Right ventricle myocardium superior (tissue), 1 donor: Measurements from ENCODE around the gene CT45A5. TPM values are rescaled to one million over a fixed set of nuclear protein-coding genes. Genes with fewer than 3 reads are reported as not detected.
"Not testable (repeated sequence)": the region's sequence is repeated elsewhere in the genome, so short reads cannot be mapped to it uniquely, and the experiment has no call there.

Experiments
- ATAC-seq: fragments of 200-7000 bp; cut with Tn5 transposase; one replicate; pipeline ENCODE4 v1.9.1; 2020; ENCODE audit warnings: mild to moderate bottlenecking; ENCODE audit not compliant: poor library complexity
- DNase-seq: peaks from one replicate; pipeline ENCODE4 v3.0.0-alpha.2; 2020
- intact Hi-C: fragments of 100-400 bp; cut with DNase I; formaldehyde crosslinking; loops from one replicate; pipeline ENCODE4 v1.11.2; 2022
- long read RNA-seq: library from polyadenylated mRNA; unstranded; transcript quantifications from one replicate; pipeline ENCODE4 v2.0.0, GENCODE V29; 2021
- total RNA-seq: library from RNA; stranded (reverse); fragmentation: NEBNext Ultra II Directional; extraction: Animal tissue kit (Norgen Biotek cat#: 25700); gene quantifications from one replicate; pipeline ENCODE4 v1.2.1, GENCODE V29; 2021
- donor health status: DM: no; HTN: yes; CAD: no; lungs with severe emphysema.

CT45A5 gene
- total RNA-seq: not detected
- long read RNA-seq: 0 reads

GRCh38 chrX:135785403-135785802 is at the start of gene CT45A5:
Gene CT45A5 (minus strand): TSS chrX:135785503. CDS start chrX:135781729, 3,774 bp downstream.
- intact Hi-C loops, DNase-seq, ATAC-seq: not testable (repeated sequence)

GRCh38 chrX:135819912-135820311 is 34.6 kb upstream of the CT45A5 start, which contains the start of gene CT45A2:
Gene CT45A2 (minus strand): TSS chrX:135820012. CDS start chrX:135816265, 3,747 bp downstream.
- DNase-seq, intact Hi-C loops, ATAC-seq: not testable (repeated sequence)

GRCh38 chrX:135802687-135803086 is 17.4 kb upstream of the CT45A5 start, which contains the start of gene CT45A6:
Gene CT45A6 (minus strand): TSS chrX:135802787. CDS start chrX:135798993, 3,794 bp downstream.
- intact Hi-C loops, ATAC-seq, DNase-seq: not testable (repeated sequence)

GRCh38 chrX:135768091-135768490 is 17.2 kb downstream of the CT45A5 start, which contains the start of gene CT45A3:
Gene CT45A3 (minus strand): TSS chrX:135768191. CDS start chrX:135764444, 3,747 bp downstream.
- ATAC-seq, intact Hi-C loops: not testable (repeated sequence)

GRCh38 chrX:135744739-135745138 is 40.6 kb downstream of the CT45A5 start:
- intact Hi-C loops, DNase-seq, ATAC-seq: not testable (repeated sequence)

More at GRCh38 chrX:135768091-135768490, 17.2 kb downstream of the CT45A5 start, which contains the start of gene CT45A3:
- not testable (repeated sequence) for DNase-seq

- intact Hi-C loops: no loop called here
- DNase-seq: no peak
Observed at GRCh38 chrX:135741192-135741715, 44.0 kb downstream of the CT45A5 start.

GRCh38 chrX:135740681-135741149 is 44.6 kb downstream of the CT45A5 start:
- no peak for ATAC-seq
- DNase-seq: peak; percentile 31
- intact Hi-C loops: no loop called here

More at GRCh38 chrX:135741192-135741715, 44.0 kb downstream of the CT45A5 start:
- no peak for ATAC-seq

GRCh38 chrX:135737366-135738071 is 47.8 kb downstream of the CT45A5 start:
- ATAC-seq (no peak), DNase-seq (no peak)
- intact Hi-C loops: no loop called here

- intact Hi-C loops, ATAC-seq, DNase-seq: not testable (repeated sequence)
Observed at GRCh38 chrX:135734666-135735065, 50.6 kb downstream of the CT45A5 start.

Other genes starting within 250 kb of the CT45A5 start
- gene CT45A1, start 71.9 kb downstream of the CT45A5 start, total RNA-seq: not detected
- gene CT45A3, start 17.3 kb downstream of the CT45A5 start, total RNA-seq: not detected
- gene CT45A6, start 17.3 kb upstream of the CT45A5 start, total RNA-seq: not detected
- gene CT45A2, start 34.5 kb upstream of the CT45A5 start, total RNA-seq: not detected
- not detected for gene CT45A7, start 51.8 kb upstream of the CT45A5 start, total RNA-seq
- not detected for gene CT45A8, start 69.0 kb upstream of the CT45A5 start, total RNA-seq
- not detected for gene CT45A9, start 86.3 kb upstream of the CT45A5 start, total RNA-seq
- not detected for gene CT45A10, start 107.9 kb upstream of the CT45A5 start, total RNA-seq
- gene SAGE1, start 108.2 kb upstream of the CT45A5 start, total RNA-seq: not detected
- gene MMGT1, start 188.5 kb upstream of the CT45A5 start, total RNA-seq: 22.1 TPM
- 16.1 TPM for gene SLC9A6, start 199.9 kb upstream of the CT45A5 start, total RNA-seq